OCI-LY1 (cell line): ENCODE data around the gene RAB11A.

Experiments used
- H2AFZ ChIP-seq: fragments of 200-600 bp; sonication (generic), shearing (Covaris generic); 2 replicates; pipeline ENCODE4 v1.6.0; 2014; ENCODE audit warnings: antibody characterized with exemption, mild to moderate bottlenecking, low read length
- H3F3A ChIP-seq: fragments of 200-600 bp; sonication (generic), shearing (Covaris generic); 2 replicates; pipeline ENCODE4 v1.6.0; 2014; ENCODE audit warnings: mild to moderate bottlenecking, antibody characterized with exemption, low read length, moderate library complexity; ENCODE audit not compliant: insufficient read depth
- H3K27ac ChIP-seq: fragments of 200-600 bp; sonication (generic); 2 replicates; pipeline ENCODE4 v1.5.1; 2014; ENCODE audit warnings: low read length, mixed run types, mild to moderate bottlenecking, low read depth; ENCODE audit not compliant: poor library complexity, severe bottlenecking
- H3K27me3 ChIP-seq: fragments of 200-600 bp; sonication (generic); 2 replicates; pipeline ENCODE4 v1.6.0; 2014; ENCODE audit warnings: antibody characterized with exemption, mild to moderate bottlenecking, low read length, moderate library complexity; ENCODE audit not compliant: insufficient read depth
- H3K36me3 ChIP-seq: fragments of 200-600 bp; sonication (generic); 2 replicates; pipeline ENCODE4 v1.6.1; 2014; ENCODE audit warnings: mild to moderate bottlenecking, antibody characterized with exemption, low read length, moderate library complexity, mixed read lengths; ENCODE audit not compliant: insufficient read depth
- H3K4me1 ChIP-seq: fragments of 200-600 bp; sonication (generic); 2 replicates; pipeline ENCODE4 v1.5.1; 2014; ENCODE audit warnings: mild to moderate bottlenecking, low read length, moderate library complexity; ENCODE audit not compliant: insufficient read depth, severe bottlenecking
- H3K4me2 ChIP-seq: fragments of 200-600 bp; sonication (generic), shearing (Covaris generic); 2 replicates; pipeline ENCODE4 v1.6.1; 2014; ENCODE audit warnings: low read length
- H3K4me3 ChIP-seq: fragments of 200-600 bp; sonication (generic); 2 replicates; pipeline ENCODE4 v1.5.1; 2014; ENCODE audit warnings: low read length, low read depth, mild to moderate bottlenecking, mixed read lengths; ENCODE audit not compliant: poor library complexity, severe bottlenecking
- H3K79me2 ChIP-seq: fragments of 200-600 bp; shearing (Covaris generic); 2 replicates; pipeline ENCODE4 v1.6.1; 2016; ENCODE audit warnings: mixed run types, low read length, mixed read lengths; ENCODE audit not compliant: insufficient read depth
- H3K9ac ChIP-seq: fragments of 200-600 bp; sonication (generic), shearing (Covaris generic); 2 replicates; pipeline ENCODE4 v1.6.1; 2014; ENCODE audit warnings: mild to moderate bottlenecking, low read length, mixed read lengths
- H3K9me2 ChIP-seq: fragments of 200-600 bp; sonication (generic), shearing (Covaris generic); 2 replicates; pipeline ENCODE4 v1.6.1; 2014; ENCODE audit warnings: low read depth, mild to moderate bottlenecking, low read length, mixed read lengths
- H3K9me3 ChIP-seq: fragments of 200-600 bp; shearing (Covaris generic); 2 replicates; pipeline ENCODE4 v1.6.1; 2014; ENCODE audit warnings: low read length, mixed read lengths
- H4K20me1 ChIP-seq: fragments of 200-600 bp; sonication (generic), shearing (Covaris generic); 2 replicates; pipeline ENCODE4 v1.6.0; 2016; ENCODE audit warnings: mild to moderate bottlenecking, low read length; ENCODE audit not compliant: insufficient read depth
- CTCF ChIP-seq: fragments of 200-600 bp; sonication (generic), shearing (Covaris generic); IDR thresholded peaks from 2 replicates; pipeline ENCODE4 v1.5.1; 2017; ENCODE audit warnings: mild to moderate bottlenecking, antibody characterized with exemption, low read length, moderate library complexity, mixed read lengths
- EZH2 ChIP-seq: fragments of 200-600 bp; sonication (generic), shearing (Covaris generic); IDR thresholded peaks from 2 replicates; pipeline ENCODE4 v1.8.0; 2017; ENCODE audit warnings: borderline replicate concordance, mixed run types, mild to moderate bottlenecking, antibody characterized with exemption, low read length, moderate library complexity, mixed read lengths

Gene RAB11A

GRCh38 chr15:65845826-65846519 lies 23.3 kb upstream of the RAB11A start:
- Histone ChIP-seq H3K4me3 (no peak overlapping the region), H3K4me1 (no peaks in the 10 kb centered on the region), H3K9me2 (no peaks in the 10 kb centered on the region), H3K9ac (no peak overlapping the region), H3K79me2 (no peaks in the 10 kb centered on the region), H3K36me3 (no peaks in the 10 kb centered on the region), H3K27me3 (no peaks in the 10 kb centered on the region), H3K4me2 (no peak overlapping the region), H3K27ac (no peak overlapping the region), H2AFZ (no peak overlapping the region), H3F3A (no peaks in the 10 kb centered on the region), H4K20me1 (no peaks in the 10 kb centered on the region), H3K9me3 (no peaks in the 10 kb centered on the region)
- TF ChIP-seq EZH2 (no peak), CTCF (no peak)

- Histone ChIP-seq H3K79me2 (no peaks in the 10 kb centered on the region), H3K9me2 (no peaks in the 10 kb centered on the region), H4K20me1 (no peaks in the 10 kb centered on the region), H3K27ac (no peak overlapping the region), H3K4me3 (no peak overlapping the region), H3K36me3 (no peaks in the 10 kb centered on the region), H3K4me1 (no peaks in the 10 kb centered on the region), H3K9ac (no peak overlapping the region), H3F3A (no peaks in the 10 kb centered on the region), H3K4me2 (no peak overlapping the region), H3K9me3 (no peaks in the 10 kb centered on the region), H2AFZ (no peak overlapping the region), H3K27me3 (no peaks in the 10 kb centered on the region)
- TF ChIP-seq EZH2 = no peak
- TF ChIP-seq CTCF = no peak
Observed at GRCh38 chr15:65847989-65848388, 21.3 kb upstream of the RAB11A start.

GRCh38 chr15:65851981-65852380 lies 17.3 kb upstream of the RAB11A start:
- Histone ChIP-seq H3K9ac (no peak overlapping the region), H3K4me2 (no peak overlapping the region), H3K4me3 (no peak overlapping the region), H3K9me3 (no peaks in the 10 kb centered on the region), H3K27ac (no peak overlapping the region), H3K79me2 (no peaks in the 10 kb centered on the region), H3K4me1 (peaks cover 12% of the 10 kb centered on the region), H3K27me3 (no peaks in the 10 kb centered on the region), H4K20me1 (no peaks in the 10 kb centered on the region), H3K36me3 (no peaks in the 10 kb centered on the region), H2AFZ (no peak overlapping the region), H3K9me2 (no peaks in the 10 kb centered on the region), H3F3A (no peaks in the 10 kb centered on the region)
- TF ChIP-seq CTCF (no peak), EZH2 (no peak)
